HepG2 (cell line): ENCODE measurements around the gene CCSER1.
"Not testable (repeated sequence)": the region's sequence is repeated elsewhere in the genome, so short reads cannot be mapped to it uniquely, and the experiment has no call there.

Experiments
- GABPA ChIP-seq, 2 experiments: IDR thresholded peaks; 2 replicates each; pipeline ENCODE4 v1.6.1; 2011 to 2016; ENCODE audit warnings: low read depth in 2 of 2, low read length in 1 of 2, missing biosample characterization in 1 of 2, missing genetic modification characterization in 1 of 2
- KAT8 ChIP-seq: IDR thresholded peaks from 2 replicates; pipeline ENCODE4 v1.6.1; 2016; ENCODE audit warnings: missing genetic modification reagents, missing compliant biosample characterization
- MAFK ChIP-seq, 2 experiments: IDR thresholded peaks in 1 of 2; conservative IDR thresholded peaks in 1 of 2; 2 replicates each; pipeline ENCODE4 v1.6.1; 2011; ENCODE audit warnings: improper control_type of control experiment in 2 of 2, low read length in 2 of 2
- RFX1 ChIP-seq: fragments of 450-650 bp; IDR thresholded peaks from 2 replicates; pipeline ENCODE4 v1.6.1; 2017
- WIZ ChIP-seq: sonication (generic); formaldehyde crosslinking; IDR thresholded peaks from 2 replicates; pipeline ENCODE4 v1.5.1; 2020; ENCODE audit warnings: mild to moderate bottlenecking, missing genetic modification reagents
- ZNF33B ChIP-seq: sonication (generic); formaldehyde crosslinking; IDR thresholded peaks from 2 replicates; pipeline ENCODE4 v1.5.1; 2020; ENCODE audit warnings: mild to moderate bottlenecking, missing genetic modification reagents
- ZNF816 ChIP-seq: sonication (generic); formaldehyde crosslinking; IDR thresholded peaks from 2 replicates; pipeline ENCODE4 v1.8.0; 2022; ENCODE audit warnings: missing genetic modification reagents, mild to moderate bottlenecking, borderline replicate concordance
- TF ChIP-seq, protein P1 (sequence below), 2 experiments: sonication (generic) in 1 of 2; formaldehyde crosslinking in 1 of 2; IDR thresholded peaks; 2 replicates each; pipeline versions ENCODE4 v1.4.0 to v1.6.1; 2018 to 2020; ENCODE audit warnings: missing genetic modification reagents in 2 of 2, borderline replicate concordance in 1 of 2, low read depth in 1 of 2, mild to moderate bottlenecking in 1 of 2, missing biosample characterization in 1 of 2
- TF ChIP-seq, protein P2 (sequence below): sonication (generic); formaldehyde crosslinking; IDR thresholded peaks from 2 replicates; pipeline ENCODE4 v1.5.0; 2020; ENCODE audit warnings: mild to moderate bottlenecking, missing genetic modification reagents, moderate library complexity
- TF ChIP-seq, protein P3 (sequence below): sonication (generic); formaldehyde crosslinking; IDR thresholded peaks from 2 replicates; pipeline ENCODE4 v1.5.0; 2020; ENCODE audit warnings: missing genetic modification reagents
- TF ChIP-seq, protein P4 (sequence below): sonication (generic); formaldehyde crosslinking; IDR thresholded peaks from 2 replicates; pipeline ENCODE4 v1.9.0; 2021; ENCODE audit warnings: missing genetic modification reagents, borderline replicate concordance
- TF ChIP-seq, protein P5 (sequence below): sonication (generic); formaldehyde crosslinking; IDR thresholded peaks from 2 replicates; pipeline ENCODE4 v1.4.0; 2020; ENCODE audit warnings: missing genetic modification reagents

DNA sequence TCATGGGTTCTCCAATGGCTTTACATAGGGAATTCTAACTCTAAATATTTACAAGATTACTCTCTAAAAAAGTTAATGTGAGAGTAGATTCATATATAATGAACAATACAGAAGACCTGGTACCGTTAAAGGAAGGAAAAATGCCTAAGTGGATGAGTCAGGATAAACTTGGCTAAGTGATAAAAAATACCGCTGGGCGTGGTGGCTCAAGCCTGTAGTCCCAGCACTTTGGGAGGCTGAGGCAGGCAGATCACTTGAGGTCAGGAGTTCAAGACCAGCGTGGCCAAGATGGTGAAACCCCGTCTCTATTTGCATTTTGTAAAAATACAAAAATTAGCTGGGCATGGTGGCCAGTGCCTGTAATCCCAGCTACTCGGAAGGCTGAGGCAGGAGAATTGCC, 189.9 kb downstream of the CCSER1 start:
- TF ChIP-seq KAT8; GABPA (IDR thresholded peaks at IDR 0.05; ENCODE audit: low read depth, low read length); GABPA (CRISPR knock-in tag; IDR thresholded peaks at IDR 0.05; ENCODE audit: low read depth); MAFK (conservative IDR thresholded peaks at IDR 0.05 in 1 of 2, IDR thresholded peaks at IDR 0.05 in 1 of 2; ENCODE audit: low read length in 2 of 2); RFX1; ZNF33B (CRISPR knock-in tag); WIZ; ZNF816 (CRISPR knock-in tag): not testable (repeated sequence)
- TF ChIP-seq, protein P1, sequence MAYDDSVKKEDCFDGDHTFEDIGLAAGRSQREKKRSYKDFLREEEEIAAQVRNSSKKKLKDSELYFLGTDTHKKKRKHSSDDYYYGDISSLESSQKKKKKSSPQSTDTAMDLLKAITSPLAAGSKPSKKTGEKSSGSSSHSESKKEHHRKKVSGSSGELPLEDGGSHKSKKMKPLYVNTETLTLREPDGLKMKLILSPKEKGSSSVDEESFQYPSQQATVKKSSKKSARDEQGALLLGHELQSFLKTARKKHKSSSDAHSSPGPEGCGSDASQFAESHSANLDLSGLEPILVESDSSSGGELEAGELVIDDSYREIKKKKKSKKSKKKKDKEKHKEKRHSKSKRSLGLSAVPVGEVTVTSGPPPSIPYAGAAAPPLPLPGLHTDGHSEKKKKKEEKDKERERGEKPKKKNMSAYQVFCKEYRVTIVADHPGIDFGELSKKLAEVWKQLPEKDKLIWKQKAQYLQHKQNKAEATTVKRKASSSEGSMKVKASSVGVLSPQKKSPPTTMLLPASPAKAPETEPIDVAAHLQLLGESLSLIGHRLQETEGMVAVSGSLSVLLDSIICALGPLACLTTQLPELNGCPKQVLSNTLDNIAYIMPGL (CRISPR knock-in tag; IDR thresholded peaks at IDR 0.05; ENCODE audit: borderline replicate concordance in 1 of 2, low read depth in 1 of 2), result not testable (repeated sequence)
- TF ChIP-seq, protein P2, sequence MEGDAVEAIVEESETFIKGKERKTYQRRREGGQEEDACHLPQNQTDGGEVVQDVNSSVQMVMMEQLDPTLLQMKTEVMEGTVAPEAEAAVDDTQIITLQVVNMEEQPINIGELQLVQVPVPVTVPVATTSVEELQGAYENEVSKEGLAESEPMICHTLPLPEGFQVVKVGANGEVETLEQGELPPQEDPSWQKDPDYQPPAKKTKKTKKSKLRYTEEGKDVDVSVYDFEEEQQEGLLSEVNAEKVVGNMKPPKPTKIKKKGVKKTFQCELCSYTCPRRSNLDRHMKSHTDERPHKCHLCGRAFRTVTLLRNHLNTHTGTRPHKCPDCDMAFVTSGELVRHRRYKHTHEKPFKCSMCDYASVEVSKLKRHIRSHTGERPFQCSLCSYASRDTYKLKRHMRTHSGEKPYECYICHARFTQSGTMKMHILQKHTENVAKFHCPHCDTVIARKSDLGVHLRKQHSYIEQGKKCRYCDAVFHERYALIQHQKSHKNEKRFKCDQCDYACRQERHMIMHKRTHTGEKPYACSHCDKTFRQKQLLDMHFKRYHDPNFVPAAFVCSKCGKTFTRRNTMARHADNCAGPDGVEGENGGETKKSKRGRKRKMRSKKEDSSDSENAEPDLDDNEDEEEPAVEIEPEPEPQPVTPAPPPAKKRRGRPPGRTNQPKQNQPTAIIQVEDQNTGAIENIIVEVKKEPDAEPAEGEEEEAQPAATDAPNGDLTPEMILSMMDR (CRISPR knock-in tag), result not testable (repeated sequence)
- TF ChIP-seq, protein P3, sequence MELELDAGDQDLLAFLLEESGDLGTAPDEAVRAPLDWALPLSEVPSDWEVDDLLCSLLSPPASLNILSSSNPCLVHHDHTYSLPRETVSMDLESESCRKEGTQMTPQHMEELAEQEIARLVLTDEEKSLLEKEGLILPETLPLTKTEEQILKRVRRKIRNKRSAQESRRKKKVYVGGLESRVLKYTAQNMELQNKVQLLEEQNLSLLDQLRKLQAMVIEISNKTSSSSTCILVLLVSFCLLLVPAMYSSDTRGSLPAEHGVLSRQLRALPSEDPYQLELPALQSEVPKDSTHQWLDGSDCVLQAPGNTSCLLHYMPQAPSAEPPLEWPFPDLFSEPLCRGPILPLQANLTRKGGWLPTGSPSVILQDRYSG (CRISPR knock-in tag), result not testable (repeated sequence)
- TF ChIP-seq, protein P4, sequence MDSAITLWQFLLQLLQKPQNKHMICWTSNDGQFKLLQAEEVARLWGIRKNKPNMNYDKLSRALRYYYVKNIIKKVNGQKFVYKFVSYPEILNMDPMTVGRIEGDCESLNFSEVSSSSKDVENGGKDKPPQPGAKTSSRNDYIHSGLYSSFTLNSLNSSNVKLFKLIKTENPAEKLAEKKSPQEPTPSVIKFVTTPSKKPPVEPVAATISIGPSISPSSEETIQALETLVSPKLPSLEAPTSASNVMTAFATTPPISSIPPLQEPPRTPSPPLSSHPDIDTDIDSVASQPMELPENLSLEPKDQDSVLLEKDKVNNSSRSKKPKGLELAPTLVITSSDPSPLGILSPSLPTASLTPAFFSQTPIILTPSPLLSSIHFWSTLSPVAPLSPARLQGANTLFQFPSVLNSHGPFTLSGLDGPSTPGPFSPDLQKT (CRISPR knock-in tag), result not testable (repeated sequence)
- TF ChIP-seq, protein P5, sequence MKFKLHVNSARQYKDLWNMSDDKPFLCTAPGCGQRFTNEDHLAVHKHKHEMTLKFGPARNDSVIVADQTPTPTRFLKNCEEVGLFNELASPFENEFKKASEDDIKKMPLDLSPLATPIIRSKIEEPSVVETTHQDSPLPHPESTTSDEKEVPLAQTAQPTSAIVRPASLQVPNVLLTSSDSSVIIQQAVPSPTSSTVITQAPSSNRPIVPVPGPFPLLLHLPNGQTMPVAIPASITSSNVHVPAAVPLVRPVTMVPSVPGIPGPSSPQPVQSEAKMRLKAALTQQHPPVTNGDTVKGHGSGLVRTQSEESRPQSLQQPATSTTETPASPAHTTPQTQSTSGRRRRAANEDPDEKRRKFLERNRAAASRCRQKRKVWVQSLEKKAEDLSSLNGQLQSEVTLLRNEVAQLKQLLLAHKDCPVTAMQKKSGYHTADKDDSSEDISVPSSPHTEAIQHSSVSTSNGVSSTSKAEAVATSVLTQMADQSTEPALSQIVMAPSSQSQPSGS (CRISPR knock-in tag), result not testable (repeated sequence)
